GM23338 (cell line): Measurements from ENCODE around the gene POMC. TPM values are rescaled to one million over a fixed set of nuclear protein-coding genes. Genes with fewer than 3 reads are reported as not detected.

ENCODE experiments used
- ATAC-seq: fragments of 200-7000 bp; cut with Tn5 transposase; 3 replicates; pipeline ENCODE4 v1.9.1; 2020
- DNase-seq: peaks from one replicate; pipeline ENCODE4 v3.0.0-alpha.2; 2015; ENCODE audit warnings: low spot score
- H2AFZ ChIP-seq: fragments of 200-600 bp; sonication (generic); 2 replicates; pipeline ENCODE4 v1.8.0; 2016; ENCODE audit warnings: antibody characterized with exemption, mild to moderate bottlenecking, moderate library complexity
- H3F3A ChIP-seq: fragments of 200-600 bp; sonication (generic); replicated peaks from 2 replicates; pipeline ENCODE4 v1.8.0; 2017; ENCODE audit warnings: antibody characterized with exemption, mixed run types, low read depth
- H3K27ac ChIP-seq: fragments of 200-600 bp; sonication (generic); 2 replicates; pipeline ENCODE4 v1.6.1; 2016; ENCODE audit warnings: low read depth
- H3K27me3 ChIP-seq: fragments of 200-600 bp; sonication (generic); 2 replicates; pipeline ENCODE4 v1.8.0; 2016; ENCODE audit warnings: mild to moderate bottlenecking, mixed run types, moderate library complexity; ENCODE audit not compliant: insufficient read depth
- H3K36me3 ChIP-seq: fragments of 200-600 bp; sonication (generic); 2 replicates; pipeline ENCODE4 v1.8.0; 2016; ENCODE audit warnings: mild to moderate bottlenecking; ENCODE audit not compliant: insufficient read depth
- H3K4me1 ChIP-seq: fragments of 200-600 bp; sonication (generic); 2 replicates; pipeline ENCODE4 v1.8.0; 2016; ENCODE audit warnings: mild to moderate bottlenecking, moderate library complexity; ENCODE audit not compliant: insufficient read depth
- H3K4me2 ChIP-seq: fragments of 200-600 bp; sonication (generic); 2 replicates; pipeline ENCODE4 v1.7.1; 2017; ENCODE audit warnings: mixed run types
- H3K4me3 ChIP-seq: fragments of 200-600 bp; sonication (generic); 2 replicates; pipeline ENCODE4 v1.6.1; 2016; ENCODE audit warnings: mixed run types
- H3K79me2 ChIP-seq: fragments of 200-600 bp; sonication (generic); replicated peaks from 2 replicates; pipeline ENCODE4 v1.8.0; 2017; ENCODE audit warnings: mild to moderate bottlenecking; ENCODE audit not compliant: insufficient read depth
- H3K9me2 ChIP-seq: fragments of 200-600 bp; sonication (generic); 2 replicates; pipeline ENCODE4 v1.8.0; 2017; ENCODE audit not compliant: insufficient read depth
- H4K20me1 ChIP-seq: fragments of 200-600 bp; sonication (generic); replicated peaks from 2 replicates; pipeline ENCODE4 v1.8.0; 2017; ENCODE audit warnings: mild to moderate bottlenecking; ENCODE audit not compliant: insufficient read depth
- H3K27ac Mint-ChIP-seq: 2 replicates; pipeline ENCODE4 v1.8.0; 2020; ENCODE audit warnings: inconsistent platforms, mild to moderate bottlenecking, moderate library complexity, mixed read lengths
- H3K27me3 Mint-ChIP-seq: 3 replicates; pipeline ENCODE4 v1.8.0; 2022; ENCODE audit warnings: low read depth, mild to moderate bottlenecking, moderate library complexity, mixed read lengths, inconsistent platforms; ENCODE audit not compliant: insufficient read depth, poor library complexity
- H3K36me3 Mint-ChIP-seq: 3 replicates; pipeline ENCODE4 v1.8.0; 2021; ENCODE audit warnings: low read depth, mild to moderate bottlenecking, inconsistent platforms, moderate library complexity, mixed read lengths
- H3K4me1 Mint-ChIP-seq: 3 replicates; pipeline ENCODE4 v1.8.0; 2020; ENCODE audit warnings: mild to moderate bottlenecking, inconsistent platforms, mixed read lengths
- H3K4me3 Mint-ChIP-seq: 3 replicates; pipeline ENCODE4 v1.8.0; 2021; ENCODE audit warnings: moderate library complexity, mild to moderate bottlenecking, inconsistent platforms, mixed read lengths
- H3K9me3 Mint-ChIP-seq: 3 replicates; pipeline ENCODE4 v1.8.0; 2020; ENCODE audit warnings: moderate library complexity, mild to moderate bottlenecking, inconsistent platforms, mixed read lengths
- CTCF ChIP-seq, 2 experiments: fragments of 200-600 bp in 1 of 2; sonication (generic) in 1 of 2; conservative IDR thresholded peaks; 2 replicates each; pipeline versions ENCODE4 v1.5.1 to v1.6.1; 2016 to 2017; ENCODE audit warnings: antibody characterized with exemption in 2 of 2, low read depth in 2 of 2, mild to moderate bottlenecking in 2 of 2, moderate library complexity in 1 of 2
- EZH2 ChIP-seq: fragments of 200-600 bp; sonication (generic); IDR thresholded peaks from one replicate; pipeline ENCODE4 v1.8.0; 2017; ENCODE audit warnings: antibody characterized with exemption, mild to moderate bottlenecking, low read depth; ENCODE audit not compliant: unreplicated experiment
- EZH2phosphoT487 ChIP-seq: fragments of 200-600 bp; sonication (generic); IDR thresholded peaks from one replicate; pipeline ENCODE4 v1.8.1; 2018; ENCODE audit warnings: antibody characterized with exemption; ENCODE audit not compliant: unreplicated experiment
- POLR2AphosphoS5 ChIP-seq: IDR thresholded peaks from 2 replicates; pipeline ENCODE4 v1.6.1; 2016; ENCODE audit warnings: antibody characterized with exemption, low read depth
- REST ChIP-seq: IDR thresholded peaks from one replicate; pipeline ENCODE4 v1.6.1; 2018; ENCODE audit warnings: antibody characterized with exemption; ENCODE audit not compliant: unreplicated experiment
- ZNF114 ChIP-seq: fragments of 250-450 bp; sonication (Bioruptor Pico); IDR thresholded peaks from 2 replicates; pipeline ENCODE4 v1.5.0; 2020; ENCODE audit warnings: mild to moderate bottlenecking, moderate library complexity
- ZNF462 ChIP-seq: fragments of 250-450 bp; sonication (Bioruptor Pico); IDR thresholded peaks from 2 replicates; pipeline ENCODE4 v1.5.0; 2020; ENCODE audit warnings: mild to moderate bottlenecking, moderate library complexity
- polyA plus RNA-seq: library from polyadenylated mRNA; unstranded; fragments of >200 nt; fragmentation: Nextera tagmentation; extraction: Ambion mirVana; gene quantifications from 2 replicates; pipeline ENCODE4 v1.2.1, GENCODE V29; 2016
- total RNA-seq: library from RNA; depleted of rRNA; stranded (reverse); fragments of >200 nt; shearing (Covaris generic); gene quantifications from 2 replicates; pipeline ENCODE4 v1.2.3, GENCODE V29; 2014

The POMC gene
- total and polyA plus RNA-seq, 2 experiments from 2014 or later = 8.5 to 12.3 TPM

GRCh38 chr2:25178976-25179375, 10.6 kb upstream of the POMC start:
- no peak overlapping the region for H3K27ac Mint-ChIP-seq
- H3K9me3 Mint-ChIP-seq = no peaks in the 10 kb centered on the region; the same call in 2 of the 3 replicates
- Histone ChIP-seq H3F3A (no peaks in the 10 kb centered on the region), H3K4me1 (no peaks in the 10 kb centered on the region), H2AFZ (peak overlapping the region; percentile 43), H3K9me2 (no peaks in the 10 kb centered on the region), H3K27me3 (no peaks in the 10 kb centered on the region), H3K27ac (no peak overlapping the region), H3K36me3 (no peaks in the 10 kb centered on the region), H3K4me3 (no peak overlapping the region), H4K20me1 (no peaks in the 10 kb centered on the region), H3K4me2 (no peak overlapping the region), H3K79me2 (no peaks in the 10 kb centered on the region)
- H3K36me3 Mint-ChIP-seq = no peaks in the 10 kb centered on the region
- no peaks in the 10 kb centered on the region for H3K4me1 Mint-ChIP-seq
- TF ChIP-seq POLR2AphosphoS5 (no peak), CTCF (conservative IDR thresholded peaks at IDR 0.05; ENCODE audit: low read depth in 2 of 2) (no peak), REST (no peak), EZH2phosphoT487 (no peak)
- H3K27me3 Mint-ChIP-seq = peaks cover 2% of the 10 kb centered on the region
- no peak overlapping the region for H3K4me3 Mint-ChIP-seq
- ATAC-seq (no peak), DNase-seq (no peak)

GRCh38 chr2:25177211-25177611, 8.8 kb upstream of the POMC start:
- DNase-seq = no peak
- no peaks in the 10 kb centered on the region for H3K9me2 ChIP-seq
- H3K4me2 ChIP-seq = no peak overlapping the region
- H3K27me3 ChIP-seq = no peaks in the 10 kb centered on the region
- no peaks in the 10 kb centered on the region for H3K4me1 ChIP-seq
- H3K4me3 ChIP-seq = no peak overlapping the region
- no peak overlapping the region for H3K27ac ChIP-seq
- no peaks in the 10 kb centered on the region for H3K4me1 Mint-ChIP-seq
- H3K9me3 Mint-ChIP-seq = no peaks in the 10 kb centered on the region; the same call in 2 of the 3 replicates
- no peaks in the 10 kb centered on the region for H3K36me3 Mint-ChIP-seq
- no peaks in the 10 kb centered on the region for H3K36me3 ChIP-seq
- no peaks in the 10 kb centered on the region for H3K79me2 ChIP-seq
- H3F3A ChIP-seq = no peaks in the 10 kb centered on the region
- peak overlapping the region; percentile 52; the same call in 1 of the 2 replicates for H2AFZ ChIP-seq
- H3K27ac Mint-ChIP-seq = no peak overlapping the region
- no peak overlapping the region for H3K4me3 Mint-ChIP-seq
- ATAC-seq = no peak
- H4K20me1 ChIP-seq = no peaks in the 10 kb centered on the region
- H3K27me3 Mint-ChIP-seq = peaks cover 2% of the 10 kb centered on the region
- no peak for TF ChIP-seq CTCF (conservative IDR thresholded peaks at IDR 0.05; ENCODE audit: low read depth in 2 of 2)
- no peak for TF ChIP-seq ZNF114 (CRISPR knock-in tag)
- no peak for TF ChIP-seq EZH2
- no peak for TF ChIP-seq ZNF462 (CRISPR knock-in tag)
